ENCODE results near the gene TLE4. TPM values are rescaled to one million over a fixed set of nuclear protein-coding genes. Genes with fewer than 3 reads are reported as not detected.
"Not testable (repeated sequence)": the region's sequence is repeated elsewhere in the genome, so short reads cannot be mapped to it uniquely, and the experiment has no call there.

The TLE4 gene
- total and polyA plus RNA-seq, 2 donors = 28.7 to 41.7 TPM

DNA sequence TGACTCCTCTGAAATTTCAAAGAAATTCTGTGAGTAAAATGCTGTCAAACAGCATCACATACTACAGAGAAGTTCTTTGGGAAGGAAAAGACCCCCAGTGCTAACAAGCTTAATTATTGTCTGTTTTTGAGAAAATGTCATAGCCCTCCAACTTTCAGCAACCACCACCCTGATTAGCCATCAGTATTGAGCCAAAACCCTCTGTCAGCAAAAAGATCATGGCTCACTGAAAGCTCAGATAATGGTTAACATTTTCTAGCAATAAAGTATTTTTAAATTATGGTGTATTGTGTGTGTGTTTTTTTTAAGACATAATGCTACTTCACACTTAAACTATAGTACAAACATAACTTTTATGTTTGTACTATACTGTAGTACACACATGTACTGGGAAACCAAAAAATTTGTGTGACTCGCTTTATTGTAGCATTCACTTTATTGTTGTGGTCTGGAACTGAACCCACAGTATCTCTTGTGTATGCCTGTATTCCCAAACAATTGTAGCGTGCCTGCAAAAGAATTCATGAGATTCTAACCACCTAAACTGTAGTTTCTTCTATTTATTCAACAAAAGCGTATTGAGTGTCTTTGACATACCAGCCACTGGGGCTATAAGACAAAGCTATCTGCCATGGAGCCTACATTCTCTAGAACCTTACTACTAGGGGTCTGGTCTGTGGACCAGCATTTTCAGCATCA, 31.6 kb downstream of the TLE4 start:
- Histone ChIP-seq H3K4me1 (ENCODE audit: insufficient read depth) (peaks cover 1% of the 10 kb centered on the region), H3K27ac (ENCODE audit: low read depth) (no peak overlapping the region), H3K4me3 (ENCODE audit: low read depth, low read length) (no peak overlapping the region), H3K36me3 (ENCODE audit: insufficient read depth) (no peaks in the 10 kb centered on the region)
- no peak for DNase-seq (ENCODE audit: extremely low spot score)
- WGBS = 96% methylated on average over 3 of the region's 3 CpGs

DNA sequence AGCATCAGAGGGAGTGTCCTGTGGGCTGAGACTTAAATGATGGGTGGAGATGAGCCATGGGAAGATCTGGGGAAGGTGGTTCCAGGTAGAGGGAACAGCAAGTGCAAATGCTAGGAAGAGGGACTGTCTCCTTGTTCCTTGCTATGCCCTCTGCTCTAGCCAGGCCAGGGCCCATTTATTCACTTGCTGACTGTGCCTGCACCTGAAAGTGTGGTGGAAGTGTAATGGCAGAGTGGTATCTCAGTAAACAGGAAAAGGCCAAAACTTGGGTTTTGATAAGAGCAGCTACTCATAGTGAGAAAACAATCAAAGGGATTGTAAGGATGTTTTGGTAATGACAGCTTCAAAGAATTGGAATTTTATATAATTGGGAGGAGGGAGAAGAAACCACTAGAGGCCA, 32.4 kb downstream of the TLE4 start:
- no peak for DNase-seq (ENCODE audit: extremely low spot score)
- H3K36me3 ChIP-seq (ENCODE audit: insufficient read depth) = no peaks in the 10 kb centered on the region
- H3K27ac ChIP-seq (ENCODE audit: low read depth) = no peak overlapping the region
- H3K4me1 ChIP-seq (ENCODE audit: insufficient read depth) = peaks cover 1% of the 10 kb centered on the region
- H3K4me3 ChIP-seq (ENCODE audit: low read depth, low read length) = no peak overlapping the region

DNA sequence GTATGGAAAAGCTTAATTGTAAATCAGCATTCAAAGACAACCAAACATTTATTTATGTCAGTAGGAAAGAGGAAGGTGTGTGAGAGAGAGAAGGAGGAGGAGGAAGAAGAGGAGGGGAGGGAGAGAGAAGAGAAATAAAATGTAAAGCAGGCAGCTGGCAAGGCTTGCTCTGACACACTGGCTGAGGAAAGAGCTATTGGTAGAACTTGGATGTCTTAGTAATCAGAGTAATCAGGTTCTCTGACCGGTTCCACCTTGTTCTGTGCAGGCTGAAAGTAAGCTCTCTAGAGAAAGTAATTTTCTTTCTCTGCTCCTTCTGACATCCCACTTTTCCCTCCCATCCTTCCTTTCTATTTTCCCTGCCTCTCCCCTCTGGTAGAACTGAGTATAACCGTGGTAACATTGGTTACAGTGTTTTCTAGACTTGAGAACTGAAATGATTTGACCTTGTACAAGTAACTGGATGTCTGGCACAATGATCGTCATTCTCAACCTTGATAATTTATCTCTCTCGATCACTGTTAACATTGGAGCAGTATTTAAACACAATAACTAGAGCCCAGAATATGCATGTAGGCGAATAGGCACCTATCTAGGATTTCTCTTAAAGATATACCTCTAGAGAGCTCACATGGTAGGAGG, 33.3 kb downstream of the TLE4 start:
- no peak overlapping the region for H3K27ac ChIP-seq (ENCODE audit: low read depth)

DNA sequence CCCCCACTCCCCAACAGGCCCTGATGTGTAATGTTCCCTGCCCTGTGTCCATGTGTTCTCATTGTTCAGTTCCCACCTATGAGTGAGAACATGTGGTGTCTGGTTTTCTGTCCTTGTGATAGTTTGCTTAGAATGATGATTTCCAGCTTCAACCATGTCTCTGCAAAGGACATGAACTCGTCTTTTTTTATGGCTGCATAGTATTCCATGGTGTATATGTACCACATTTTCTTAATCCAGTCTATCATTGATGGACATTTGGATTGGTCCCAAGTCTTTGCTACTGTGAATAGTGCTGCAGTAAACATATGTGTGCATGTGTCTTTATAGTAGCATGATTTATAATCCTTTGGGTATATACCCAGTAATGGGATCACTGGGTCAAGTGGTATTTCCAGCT, 34.8 kb downstream of the TLE4 start:
- H3K36me3 ChIP-seq (ENCODE audit: insufficient read depth); H3K4me1 ChIP-seq (ENCODE audit: insufficient read depth); H3K27ac ChIP-seq (ENCODE audit: low read depth); DNase-seq (ENCODE audit: extremely low spot score); H3K4me3 ChIP-seq (ENCODE audit: low read depth, low read length): not testable (repeated sequence)
- 94% methylated on average over 1 of the region's 1 CpG for WGBS

More for the DNA sequence above, 33.3 kb downstream of the TLE4 start:
- H3K36me3 ChIP-seq (ENCODE audit: insufficient read depth) = no peaks in the 10 kb centered on the region
- WGBS = 79% methylated on average over 5 of the region's 5 CpGs
- H3K4me3 ChIP-seq (ENCODE audit: low read depth, low read length) = no peak overlapping the region
- DNase-seq (ENCODE audit: extremely low spot score) = no peak
- peaks cover 1% of the 10 kb centered on the region for H3K4me1 ChIP-seq (ENCODE audit: insufficient read depth)

DNA sequence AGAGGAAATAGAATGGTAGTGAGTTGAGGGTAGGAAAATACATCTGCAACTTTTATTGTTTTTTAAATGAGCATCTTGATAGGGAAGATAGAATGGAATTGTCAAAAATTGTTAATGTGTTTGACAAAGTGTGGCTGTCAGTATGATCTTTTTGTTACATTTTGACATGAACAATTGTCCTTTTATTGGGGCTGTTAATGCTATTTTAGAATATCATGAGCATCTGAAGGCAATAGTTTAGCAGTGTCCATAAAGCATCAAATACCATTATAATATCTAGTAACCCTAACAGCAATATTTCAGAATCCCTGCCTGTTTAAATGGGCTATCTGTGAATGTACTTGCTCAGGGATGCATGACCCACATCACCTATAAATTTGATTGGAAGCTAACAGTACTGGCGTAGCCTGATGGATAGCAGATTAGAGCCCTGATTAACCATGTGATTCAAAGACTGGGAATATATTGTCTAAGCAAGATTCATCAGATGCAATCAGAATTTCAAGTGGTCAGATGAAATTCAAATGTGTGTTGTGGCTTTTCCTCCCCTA, 37.8 kb downstream of the TLE4 start:
- DNase-seq (ENCODE audit: extremely low spot score) = no peak
- no peak overlapping the region for H3K4me3 ChIP-seq (ENCODE audit: low read depth, low read length)
- WGBS = 91% methylated on average over 1 of the region's 1 CpG
- peaks cover 1% of the 10 kb centered on the region for H3K4me1 ChIP-seq (ENCODE audit: insufficient read depth)
- no peaks in the 10 kb centered on the region for H3K36me3 ChIP-seq (ENCODE audit: insufficient read depth)
- no peak overlapping the region for H3K27ac ChIP-seq (ENCODE audit: low read depth)

DNA sequence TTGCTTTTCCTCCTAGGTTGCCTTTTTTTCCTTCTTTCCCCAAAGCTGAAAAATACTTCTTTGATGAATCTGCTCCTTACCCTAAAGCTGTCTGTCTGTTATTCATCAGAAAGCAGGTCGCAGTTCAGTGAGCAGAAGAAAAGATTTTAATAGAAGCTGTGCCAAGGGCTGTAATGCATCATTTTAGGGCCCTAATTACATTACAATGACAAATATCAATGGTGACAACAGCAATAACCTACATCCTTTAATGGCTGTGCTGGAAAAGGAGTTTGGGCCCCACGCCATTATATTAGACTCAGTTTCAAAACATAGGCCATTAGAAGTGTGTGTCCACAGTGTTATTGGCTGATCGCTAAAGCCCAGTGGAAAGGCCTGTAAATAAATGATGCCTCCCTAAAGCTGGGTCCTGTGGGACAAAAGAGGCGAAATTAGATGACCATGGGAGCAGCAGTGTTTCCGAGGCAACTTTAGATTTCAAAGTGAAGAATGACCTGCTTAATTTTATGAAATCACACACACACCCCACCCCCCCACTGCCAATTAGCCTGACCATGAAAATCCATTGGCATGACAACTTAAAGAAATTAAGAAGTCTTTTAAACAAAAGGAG, 38.4 kb downstream of the TLE4 start:
- Histone ChIP-seq H3K4me3 (ENCODE audit: low read depth, low read length) (no peak overlapping the region), H3K4me1 (ENCODE audit: insufficient read depth) (no peaks in the 10 kb centered on the region), H3K27ac (ENCODE audit: low read depth) (no peak overlapping the region), H3K36me3 (ENCODE audit: insufficient read depth) (no peaks in the 10 kb centered on the region)
- WGBS = 85% methylated on average over 5 of the region's 5 CpGs
- DNase-seq (ENCODE audit: extremely low spot score) = no peak

DNA sequence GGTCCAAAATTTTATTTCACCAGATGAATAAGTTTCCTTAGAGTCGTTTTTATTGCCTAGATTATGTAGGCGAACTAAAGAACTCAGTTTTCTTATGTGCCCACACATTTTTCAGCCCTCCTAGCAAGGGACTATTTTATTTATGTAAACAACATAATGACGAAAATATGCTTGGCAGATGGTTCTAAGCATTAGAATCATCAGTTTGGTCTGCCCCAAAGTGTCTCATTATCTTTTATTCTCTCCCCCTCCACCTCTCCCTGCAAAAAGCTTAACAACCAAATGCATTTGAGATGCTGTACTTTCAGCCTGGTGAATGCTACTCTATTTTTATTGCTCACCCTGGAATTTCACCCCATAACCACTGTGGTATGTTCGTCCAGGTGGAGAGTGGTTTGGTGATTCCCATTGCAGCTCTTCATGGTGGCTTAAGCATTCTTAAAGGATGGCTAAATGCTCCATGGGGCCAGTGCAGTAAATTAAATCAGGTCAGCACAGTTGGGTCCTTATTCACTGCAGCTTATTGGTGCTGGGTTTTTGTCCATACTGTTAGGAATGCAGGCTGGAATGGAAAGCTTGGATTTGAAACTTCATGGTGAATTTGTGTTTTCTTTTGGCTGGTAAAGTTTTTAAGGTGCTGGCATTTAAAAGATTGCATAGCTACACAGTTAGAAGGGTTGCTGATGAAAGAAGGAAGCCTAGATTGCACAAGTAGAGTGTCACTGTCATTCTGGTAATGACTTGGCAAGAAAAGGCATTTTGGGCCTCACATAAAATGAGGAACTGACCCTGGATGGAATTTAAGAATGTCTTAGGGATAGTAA, 39.2 kb downstream of the TLE4 start:
- no peaks in the 10 kb centered on the region for H3K4me1 ChIP-seq (ENCODE audit: insufficient read depth)
- H3K27ac ChIP-seq (ENCODE audit: low read depth) = no peak overlapping the region
- WGBS = 53% methylated on average over 4 of the region's 4 CpGs
- DNase-seq (ENCODE audit: extremely low spot score) = no peak
- H3K36me3 ChIP-seq (ENCODE audit: insufficient read depth) = no peaks in the 10 kb centered on the region
- no peak overlapping the region for H3K4me3 ChIP-seq (ENCODE audit: low read depth, low read length)

DNA sequence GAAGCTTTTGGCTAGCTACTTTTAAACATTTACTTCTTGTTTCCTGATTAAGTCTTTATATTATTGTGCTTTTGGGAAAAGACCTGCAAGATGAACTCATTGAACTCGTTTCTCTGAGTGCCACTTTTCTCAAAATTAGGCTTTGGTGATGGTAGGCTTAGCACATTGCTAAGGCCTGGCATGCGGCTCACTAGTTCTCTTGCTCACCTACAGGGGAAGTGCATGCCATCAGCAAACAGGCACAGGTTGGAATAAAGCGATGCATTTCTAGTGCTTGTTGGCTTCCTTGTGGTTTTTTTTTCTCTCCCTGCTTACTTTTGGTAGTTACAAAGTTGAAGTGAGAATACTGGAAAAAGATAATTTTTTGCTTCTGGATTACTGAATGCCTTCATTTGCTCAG, 41.4 kb downstream of the TLE4 start:
- 63% methylated on average over 3 of the region's 3 CpGs for WGBS
- no peak for DNase-seq (ENCODE audit: extremely low spot score)
- H3K4me3 ChIP-seq (ENCODE audit: low read depth, low read length) = no peak overlapping the region
- no peak overlapping the region for H3K27ac ChIP-seq (ENCODE audit: low read depth)
- no peaks in the 10 kb centered on the region for H3K36me3 ChIP-seq (ENCODE audit: insufficient read depth)
- H3K4me1 ChIP-seq (ENCODE audit: insufficient read depth) = no peaks in the 10 kb centered on the region

DNA sequence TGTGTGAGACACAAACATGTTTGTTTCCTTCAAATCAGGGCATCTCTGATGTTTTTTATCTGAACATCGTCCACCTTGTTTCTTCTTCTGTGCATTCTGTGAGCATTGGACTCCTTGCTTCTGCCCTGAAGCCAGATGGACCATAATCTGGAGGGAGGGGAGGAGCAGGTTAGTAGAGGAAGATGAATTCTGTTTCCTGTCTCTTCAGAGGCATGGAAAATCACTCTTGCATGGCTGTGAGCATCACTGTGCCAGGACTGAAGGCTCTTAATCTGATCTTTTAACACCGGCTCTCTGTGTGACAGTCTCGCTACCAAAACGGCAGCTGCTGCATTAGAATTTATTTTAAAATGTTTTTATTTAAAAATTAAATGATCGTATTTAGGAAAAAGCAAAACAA, 43.3 kb downstream of the TLE4 start:
- Histone ChIP-seq H3K4me1 (ENCODE audit: insufficient read depth) (no peaks in the 10 kb centered on the region), H3K4me3 (ENCODE audit: low read depth, low read length) (no peak overlapping the region), H3K27ac (ENCODE audit: low read depth) (no peak overlapping the region), H3K36me3 (ENCODE audit: insufficient read depth) (no peaks in the 10 kb centered on the region)
- DNase-seq (ENCODE audit: extremely low spot score) = no peak
- WGBS = 64% methylated on average over 5 of the region's 5 CpGs

DNA sequence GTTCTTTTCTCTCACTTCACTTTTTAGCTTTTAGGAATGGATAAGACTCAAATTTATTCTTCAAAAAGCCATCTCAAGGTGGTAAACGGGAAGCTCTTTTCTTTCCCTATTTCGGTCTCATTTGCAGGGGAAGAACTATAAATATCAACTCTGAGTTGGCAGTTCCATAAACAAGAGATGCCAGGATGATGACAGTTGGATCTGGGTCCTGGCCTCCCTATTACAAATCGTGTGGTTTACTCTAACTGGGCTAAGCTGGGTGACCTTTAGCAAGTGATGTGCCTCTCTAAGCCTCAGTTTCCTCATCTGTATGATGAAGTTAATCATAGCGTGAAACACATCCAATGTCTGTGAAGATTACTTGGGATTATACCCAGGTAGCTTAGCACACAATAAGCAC, 44.2 kb downstream of the TLE4 start:
- WGBS = 48% methylated on average over 4 of the region's 4 CpGs
- Histone ChIP-seq H3K4me1 (ENCODE audit: insufficient read depth) (no peaks in the 10 kb centered on the region), H3K27ac (ENCODE audit: low read depth) (no peak overlapping the region), H3K36me3 (ENCODE audit: insufficient read depth) (no peaks in the 10 kb centered on the region), H3K4me3 (ENCODE audit: low read depth, low read length) (no peak overlapping the region)
- DNase-seq (ENCODE audit: extremely low spot score) = no peak

DNA sequence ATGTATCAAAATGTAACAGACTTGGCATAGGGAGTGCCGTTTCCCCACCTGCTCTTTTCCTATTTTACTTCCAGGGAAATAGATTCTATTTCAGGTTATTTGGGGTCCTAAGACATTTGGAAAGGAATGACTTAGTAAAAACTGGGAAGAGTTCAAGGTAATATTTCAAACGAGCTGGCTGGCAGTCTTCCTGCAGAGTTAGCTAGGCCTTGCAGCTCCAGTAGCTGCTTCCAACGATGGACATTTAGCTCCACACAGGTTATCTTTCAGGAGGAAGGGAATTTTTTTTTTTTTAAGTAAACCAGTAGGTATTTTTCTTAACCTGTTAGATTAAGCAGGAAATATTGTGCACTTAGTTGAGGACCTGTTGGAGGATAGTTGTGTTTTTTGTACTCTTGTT, 45.2 kb downstream of the TLE4 start:
- Histone ChIP-seq H3K4me1 (ENCODE audit: insufficient read depth) (peaks cover 1% of the 10 kb centered on the region), H3K4me3 (ENCODE audit: low read depth, low read length) (no peak overlapping the region), H3K36me3 (ENCODE audit: insufficient read depth) (no peaks in the 10 kb centered on the region), H3K27ac (ENCODE audit: low read depth) (no peak overlapping the region)
- DNase-seq (ENCODE audit: extremely low spot score) = no peak
- 54% methylated on average over 3 of the region's 3 CpGs for WGBS

DNA sequence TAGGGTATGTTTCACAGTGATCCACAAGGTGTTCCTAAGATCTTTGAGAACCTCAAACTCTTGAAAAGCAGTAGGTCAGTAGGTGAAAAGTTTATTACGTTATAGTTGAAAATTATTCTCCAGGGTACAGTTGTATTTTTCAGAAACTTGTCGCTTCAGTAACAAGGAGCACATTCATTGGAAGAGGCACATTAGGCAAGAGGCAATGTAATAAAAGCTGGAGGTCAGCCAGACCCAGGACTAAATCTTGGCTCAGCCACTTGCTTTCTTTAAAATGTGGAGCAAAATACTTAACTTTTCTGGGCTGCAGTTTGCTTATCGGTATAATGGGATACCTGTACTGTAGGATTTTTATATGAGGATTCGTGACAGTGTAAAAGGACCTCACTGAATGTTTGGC, 45.6 kb downstream of the TLE4 start:
- 41% methylated on average over 4 of the region's 4 CpGs for WGBS

DNA sequence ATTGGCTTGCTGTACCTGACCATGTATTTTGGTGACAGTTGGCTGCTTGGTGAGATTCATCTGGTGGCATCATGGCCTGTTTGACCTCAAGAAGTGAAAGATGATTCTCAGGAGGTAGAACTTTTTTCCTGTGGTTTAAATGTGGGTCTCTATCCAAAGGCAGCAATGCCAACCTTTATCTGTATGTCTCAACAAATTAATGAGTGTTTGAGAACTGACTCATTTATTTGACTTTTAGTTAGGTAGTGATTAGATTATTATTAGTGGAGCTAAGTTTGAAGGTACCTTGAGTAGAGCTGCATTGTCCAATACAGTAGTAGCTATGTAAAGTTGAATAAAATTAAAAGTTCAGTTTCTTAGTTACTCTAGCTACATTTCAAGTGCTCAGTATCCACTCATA, 48.2 kb downstream of the TLE4 start:
- DNase-seq (ENCODE audit: extremely low spot score) = no peak
- no peaks in the 10 kb centered on the region for H3K36me3 ChIP-seq (ENCODE audit: insufficient read depth)
- H3K4me3 ChIP-seq (ENCODE audit: low read depth, low read length) = no peak overlapping the region
- peaks cover 4% of the 10 kb centered on the region for H3K4me1 ChIP-seq (ENCODE audit: insufficient read depth)
- no peak overlapping the region for H3K27ac ChIP-seq (ENCODE audit: low read depth)

More for the DNA sequence above, 45.6 kb downstream of the TLE4 start:
- Histone ChIP-seq H3K27ac (ENCODE audit: low read depth) (no peak overlapping the region), H3K4me3 (ENCODE audit: low read depth, low read length) (no peak overlapping the region), H3K36me3 (ENCODE audit: insufficient read depth) (no peaks in the 10 kb centered on the region), H3K4me1 (ENCODE audit: insufficient read depth) (peaks cover 4% of the 10 kb centered on the region)
- DNase-seq (ENCODE audit: extremely low spot score) = no peak
